SKM-1 (cell line): ENCODE results near the gene KLKB1.
A peak's percentile ranks its signal among the peaks of the same experiment; 100 is the strongest.
"Not testable (repeated sequence)": the region's sequence is repeated elsewhere in the genome, so short reads cannot be mapped to it uniquely, and the experiment has no call there.

Experiments
- DNase-seq: peaks from one replicate; lab custom pipeline; 2025; ENCODE audit not compliant: unreplicated experiment; lab: John Stamatoyannopoulos, UW

Gene KLKB1

GRCh38 chr4:186226521-186227189, 652 bp upstream of the KLKB1 start:
- DNase-seq = no peak

DNA sequence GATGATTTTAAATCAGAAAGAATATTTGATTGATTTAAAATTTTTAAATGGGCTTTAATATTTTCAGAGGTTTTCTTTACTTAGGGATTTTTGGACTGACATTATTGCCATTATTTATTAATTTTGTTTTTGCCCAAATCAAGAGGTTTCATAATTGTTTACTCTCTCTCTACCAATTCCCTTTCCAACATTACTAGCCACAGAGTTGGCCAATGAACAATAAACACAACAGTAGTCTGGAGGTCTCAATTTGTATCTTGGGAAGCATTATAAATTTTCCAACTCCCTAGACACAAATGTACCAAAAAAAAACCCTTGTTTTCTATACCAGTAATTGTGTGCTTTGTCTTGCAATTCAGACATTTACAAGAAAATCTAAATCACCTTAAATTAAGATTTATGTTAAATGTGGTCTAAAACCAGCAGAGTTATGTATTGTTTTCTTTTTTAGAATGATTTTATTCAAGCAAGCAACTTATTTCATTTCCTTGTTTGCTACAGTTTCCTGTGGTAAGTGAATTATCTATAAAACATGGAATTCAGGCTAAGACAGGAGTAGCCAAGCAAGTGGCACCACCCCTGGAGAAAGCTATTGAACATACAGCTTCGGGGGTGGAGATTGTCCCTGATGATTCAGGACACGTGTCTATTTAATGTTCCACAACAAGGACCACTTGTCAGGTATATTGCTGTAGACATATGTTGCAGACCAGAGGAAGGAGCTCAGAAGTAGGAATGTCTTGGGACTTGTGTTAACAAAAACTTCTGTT, 622 bp downstream of the KLKB1 start:
- no peak for DNase-seq

DNA sequence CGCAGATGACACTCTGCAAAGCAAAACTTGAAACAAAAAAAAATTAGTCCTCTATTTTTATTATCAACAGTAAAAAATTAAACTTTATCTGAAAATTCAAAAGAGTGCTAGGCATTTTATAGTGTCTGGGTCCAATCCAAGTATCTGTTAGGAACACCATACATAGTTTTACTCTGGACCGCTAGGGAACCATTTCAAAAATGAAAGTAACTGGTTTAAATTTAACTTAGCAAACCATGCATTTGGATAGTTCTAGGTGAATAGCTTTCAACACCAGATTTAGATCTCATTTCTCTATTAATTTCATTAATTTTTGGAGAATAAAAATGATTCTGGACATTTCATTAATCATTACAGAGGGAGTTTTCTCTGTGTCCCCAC, 1.2 kb downstream of the KLKB1 start:
- no peak for DNase-seq

DNA sequence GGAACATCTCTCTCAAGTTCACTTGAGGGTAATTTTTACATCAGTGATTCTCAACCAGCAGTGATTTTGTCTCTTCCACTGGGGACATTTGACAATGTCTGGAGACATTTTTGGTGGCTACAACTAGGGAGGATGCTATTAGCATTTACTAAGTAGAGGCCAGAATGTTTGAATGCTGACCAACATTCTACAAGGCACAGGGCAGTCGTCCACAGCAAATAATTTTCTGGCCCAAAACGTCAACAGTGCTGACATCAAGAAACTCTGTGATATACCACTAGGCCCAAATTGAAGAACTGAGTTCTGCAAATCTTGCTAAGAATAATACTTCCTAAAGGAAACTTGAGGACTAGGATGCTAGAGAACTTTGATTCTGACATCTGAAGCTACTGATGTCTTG, 7.1 kb downstream of the KLKB1 start:
- DNase-seq = no peak

DNA sequence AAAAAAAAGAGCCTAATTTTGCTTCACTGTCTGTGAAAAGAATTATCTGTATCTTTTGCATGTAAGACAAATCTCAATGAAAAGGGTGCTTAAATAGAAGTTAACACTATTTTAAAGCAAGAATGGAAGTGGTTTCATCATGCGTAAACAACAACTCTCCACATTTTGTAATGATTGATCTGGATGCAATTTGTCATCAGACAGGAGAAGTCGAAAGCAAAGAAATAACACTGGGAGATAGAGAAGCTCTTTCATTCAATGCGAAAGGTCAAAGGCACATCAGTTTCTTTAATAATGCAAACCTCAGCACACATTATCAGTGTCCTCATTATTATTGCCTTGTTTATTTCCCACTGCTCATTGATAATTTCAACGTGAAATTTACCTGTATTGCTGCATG, 8.8 kb downstream of the KLKB1 start:
- DNase-seq = no peak

DNA sequence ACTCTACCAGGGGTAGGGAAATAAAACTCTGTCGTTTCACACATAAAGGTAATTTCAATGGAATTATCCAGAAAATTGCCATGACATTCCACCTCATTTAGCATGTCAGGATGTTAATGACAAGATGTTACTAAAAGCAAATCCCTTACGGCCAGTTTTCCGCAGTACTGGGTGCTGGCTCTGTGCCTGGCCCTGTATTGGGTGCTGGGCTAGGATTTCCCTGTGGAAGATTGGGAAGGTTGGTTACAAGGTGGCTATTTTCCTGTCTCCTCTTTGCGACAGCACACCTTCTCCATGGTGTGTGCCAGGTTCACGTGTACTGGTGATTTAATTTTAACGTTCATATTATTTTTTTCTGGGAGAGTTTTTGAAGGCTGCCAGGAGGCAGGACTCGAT, 13.1 kb downstream of the KLKB1 start:
- DNase-seq = no peak

- DNase-seq = peak; percentile 86
Measured at GRCh38 chr4:186240848-186241491, 13.7 kb downstream of the KLKB1 start.

- DNase-seq = no peak
Measured at GRCh38 chr4:186241616-186242015, 14.3 kb downstream of the KLKB1 start.

GRCh38 chr4:186242031-186242430, 14.7 kb downstream of the KLKB1 start:
- not testable (repeated sequence) for DNase-seq

GRCh38 chr4:186243331-186243730, 16.0 kb downstream of the KLKB1 start:
- no peak for DNase-seq

DNA sequence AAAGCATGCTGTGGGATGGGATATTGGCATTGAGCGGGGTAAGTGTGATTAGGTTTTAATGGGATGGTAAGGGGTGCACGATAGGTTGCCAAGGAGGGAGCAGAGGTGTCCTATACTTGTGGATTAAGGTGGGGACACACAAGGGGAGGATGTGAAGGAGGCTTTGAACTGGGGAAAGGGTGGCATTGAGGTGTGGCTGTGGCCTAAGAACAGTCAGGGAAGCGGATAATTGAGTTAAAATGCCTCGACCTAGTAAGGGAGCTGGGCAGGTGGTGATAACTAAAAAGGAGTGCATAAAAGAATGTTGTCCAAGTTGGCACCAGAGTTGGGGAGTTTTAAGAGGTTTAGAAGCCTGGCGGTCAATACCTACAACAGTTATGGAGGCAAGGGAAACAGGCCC, 17.5 kb downstream of the KLKB1 start:
- DNase-seq = no peak

DNA sequence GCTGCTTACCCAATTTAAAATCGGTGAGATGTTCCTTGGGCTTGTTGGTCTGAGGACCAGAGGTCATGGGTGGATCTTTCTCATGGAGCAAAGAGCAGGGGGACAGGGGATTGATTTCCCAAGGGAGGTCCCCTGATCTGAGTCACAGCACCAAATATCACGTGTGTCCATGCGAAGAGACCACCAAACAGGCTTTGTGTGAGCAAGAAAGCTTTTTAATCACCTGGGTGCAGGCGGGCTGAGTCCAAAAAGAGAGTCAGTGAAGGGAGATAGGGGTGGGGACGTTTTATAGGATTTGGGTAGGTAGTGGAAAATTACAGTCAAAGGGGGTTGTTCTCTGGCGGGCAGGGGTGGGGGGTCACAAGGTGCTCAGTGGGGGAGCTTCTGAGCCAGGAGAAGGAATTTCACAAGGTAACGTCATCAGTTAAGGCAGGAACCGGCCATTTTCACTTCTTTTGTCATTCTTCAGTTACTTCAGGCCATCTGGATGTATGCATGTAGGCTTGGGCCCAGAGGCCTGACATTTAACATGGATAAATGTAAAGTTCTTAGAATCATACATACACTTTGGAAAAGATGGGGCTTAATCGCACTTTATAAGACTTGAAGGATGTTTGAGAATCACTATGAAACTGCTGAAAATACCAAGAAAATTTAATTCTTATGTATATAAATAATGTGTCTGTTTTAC, 19.9 kb downstream of the KLKB1 start:
- not testable (repeated sequence) for DNase-seq

- no peak for DNase-seq
Measured at GRCh38 chr4:186248643-186249042, 21.3 kb downstream of the KLKB1 start.

- no peak for DNase-seq
Measured at GRCh38 chr4:186249785-186250754, 22.8 kb downstream of the KLKB1 start.

DNA sequence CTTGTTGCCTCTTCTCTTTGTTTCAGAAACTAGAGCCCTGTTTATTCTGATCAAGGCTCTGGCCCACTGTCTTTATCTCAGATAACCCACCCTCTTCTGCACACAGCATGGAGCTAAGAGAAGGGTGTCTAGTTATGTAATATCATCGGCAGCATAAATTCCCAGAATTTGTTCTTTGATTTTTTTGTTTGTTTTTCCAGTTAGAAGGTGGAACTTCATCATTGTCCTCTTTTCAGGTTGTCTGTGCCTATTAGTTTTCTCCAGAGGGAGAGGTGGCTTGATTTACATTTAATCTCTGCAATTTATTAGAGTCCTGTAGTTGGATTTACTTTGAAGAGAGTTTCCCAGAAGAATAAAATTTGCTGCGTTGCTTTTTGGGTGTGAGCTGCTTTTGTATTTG, 23.5 kb downstream of the KLKB1 start:
- DNase-seq = no peak

DNA sequence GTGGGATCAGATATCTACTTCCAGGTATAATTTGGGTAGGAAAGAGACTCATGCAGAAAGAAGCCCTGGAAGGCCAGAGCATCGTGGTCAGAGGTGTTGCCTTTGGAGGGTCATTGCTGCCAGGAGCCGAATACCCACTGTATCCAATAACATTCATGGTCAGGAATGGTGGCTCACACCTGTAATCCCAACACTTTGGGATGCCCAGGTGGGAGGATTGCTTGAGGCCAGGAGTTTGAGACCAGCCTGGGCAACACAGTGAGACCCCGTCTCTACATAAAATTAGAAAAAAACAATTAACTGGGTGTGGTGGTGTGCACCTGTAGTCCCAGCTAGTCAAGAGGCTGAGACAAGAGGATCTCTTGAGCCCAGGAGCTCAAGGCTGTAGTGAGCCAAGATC, 27.8 kb downstream of the KLKB1 start:
- DNase-seq = no peak

DNA sequence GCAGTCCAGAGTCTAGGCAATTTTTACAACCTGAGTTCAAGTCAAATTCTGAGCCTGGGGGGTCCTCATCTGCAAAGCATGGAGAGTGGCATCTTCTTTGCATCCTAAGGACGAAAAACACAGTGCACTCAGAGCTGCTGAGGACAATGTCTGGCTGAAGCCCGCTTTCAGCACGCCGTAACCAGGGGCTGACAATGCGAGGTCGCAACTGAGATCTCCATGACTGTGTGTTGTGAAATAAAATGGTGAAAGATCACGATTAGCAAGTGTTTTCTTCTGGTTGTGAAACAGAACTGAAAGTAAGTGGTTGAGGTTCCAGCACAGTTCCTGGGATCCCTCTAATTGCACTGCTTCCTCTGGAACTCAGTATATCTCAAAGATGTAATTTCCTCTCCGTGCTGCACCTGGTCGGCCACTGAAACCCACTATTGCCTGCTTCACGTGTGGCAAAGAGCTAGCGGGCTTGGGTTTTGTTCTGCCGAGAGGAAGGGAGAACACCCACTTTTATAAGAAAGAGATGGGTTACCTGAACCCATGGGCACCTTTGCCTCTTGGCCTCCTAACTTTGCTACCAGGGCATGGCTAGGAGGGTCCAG, 31.0 kb downstream of the KLKB1 start:
- DNase-seq = peak; percentile 75

DNA sequence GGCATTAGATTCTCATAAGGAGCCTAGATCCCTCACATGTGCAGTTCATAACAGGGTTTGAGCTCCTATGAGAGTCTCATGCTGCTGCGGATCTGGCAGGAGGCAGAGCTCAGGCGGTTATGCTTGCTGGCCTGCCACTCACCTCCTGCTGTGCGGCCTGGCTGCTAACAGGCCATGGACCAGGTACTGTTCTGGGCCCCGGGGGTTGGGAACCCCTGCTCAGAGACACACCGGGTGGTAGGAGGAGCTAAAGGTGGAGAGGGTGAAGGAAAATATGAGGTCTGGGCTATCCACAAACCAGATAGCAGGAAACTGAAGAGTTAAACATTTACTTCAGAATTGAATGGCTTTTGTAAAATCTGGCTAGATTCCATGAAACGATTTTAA, 32.8 kb downstream of the KLKB1 start:
- DNase-seq = no peak

- no peak for DNase-seq
Measured at GRCh38 chr4:186260504-186261448, 33.5 kb downstream of the KLKB1 start.
